HepG2 (cell line): ENCODE measurements around the gene ARHGAP10. TPM values are rescaled to one million over a fixed set of nuclear protein-coding genes. Genes with fewer than 3 reads are reported as not detected.

Experiments used
- ATAC-seq: fragments of 200-7000 bp; cut with Tn5 transposase; 3 replicates; pipeline ENCODE4 v1.9.1; 2020; ENCODE audit warnings: mild to moderate bottlenecking, moderate library complexity
- BruUV-seq: library from RNA; stranded (reverse); fragments of 400-500 nt; replicated peaks from 2 replicates; lab custom pipeline; 2021; lab: Mats Ljungman, UMichigan
- CTCF ChIA-PET: fragments of 300-600 bp; formaldehyde crosslinking; extraction: SDS; loops from one replicate; lab custom pipeline; 2021; ENCODE audit warnings: low total read pairs, inconsistent platforms, low intra/inter-chr PET ratio; lab: Yijun Ruan, JAX
- POLR2A ChIA-PET: fragments of 350-600 bp; sonication (Branson Sonifier 250); formaldehyde crosslinking; loops from one replicate; lab custom pipeline; 2020; ENCODE audit warnings: antibody characterized with exemption, inconsistent platforms; lab: Yijun Ruan, JAX
- DNase-seq: peaks from one replicate; pipeline ENCODE4 v3.0.0-alpha.2; 2015; ENCODE audit warnings: low spot score
- FAIRE-seq: peaks from 3 replicates; lab custom pipeline; 2011; peaks lifted over from hg19 to GRCh38; lab: Jason Lieb, UNC
- H2AFZ ChIP-seq: one replicate; pipeline ENCODE4 v1.6.1; 2011; ENCODE audit warnings: low read length, inconsistent platforms
- H3K27ac ChIP-seq: fragments of 300-600 bp; 3 replicates; pipeline ENCODE4 v1.8.0; 2011; ENCODE audit warnings: mixed run types, mild to moderate bottlenecking, mixed read lengths, low read length, inconsistent platforms; ENCODE audit not compliant: insufficient read depth; ENCODE audit errors: extremely low read length
- H3K27me3 ChIP-seq, 2 experiments: fragments of 200-600 bp in 1 of 2; 2 replicates in 1 of 2; 3 replicates in 1 of 2; pipeline versions ENCODE4 v1.6.0 to v1.8.0; 2011; ENCODE audit warnings: low read length in 2 of 2, mild to moderate bottlenecking in 2 of 2, moderate library complexity in 2 of 2, inconsistent platforms in 1 of 2; ENCODE audit not compliant: insufficient read depth in 2 of 2, control insufficient read depth in 1 of 2
- H3K36me3 ChIP-seq, 2 experiments: fragments of 200-600 bp in 1 of 2; replicated peaks in 1 of 2; 2 replicates in 1 of 2; 3 replicates in 1 of 2; pipeline versions ENCODE4 v1.5.1 to v1.8.0; 2011; ENCODE audit warnings: low read length in 2 of 2, inconsistent platforms in 1 of 2; ENCODE audit not compliant: insufficient read depth in 2 of 2, control insufficient read depth in 1 of 2
- H3K4me1 ChIP-seq: 2 replicates; pipeline ENCODE4 v1.5.1; 2012; ENCODE audit warnings: low read length, inconsistent platforms; ENCODE audit not compliant: insufficient read depth
- H3K4me2 ChIP-seq: 2 replicates; pipeline ENCODE4 v1.6.0; 2011; ENCODE audit warnings: low read depth, low read length, inconsistent platforms
- H3K4me3 ChIP-seq, 3 experiments: fragments of 200-600 bp in 1 of 3; sonication (generic), shearing (Covaris generic) in 1 of 3; replicated peaks in 1 of 3; 2 replicates each; pipeline ENCODE4 v1.5.1; 2011 to 2016; ENCODE audit warnings: low read length in 3 of 3, inconsistent platforms in 2 of 3, low read depth in 2 of 3, mild to moderate bottlenecking in 2 of 3, control low read depth in 1 of 3, mixed read lengths in 1 of 3; ENCODE audit not compliant: insufficient read depth in 1 of 3
- H3K79me2 ChIP-seq: one replicate; pipeline ENCODE4 v1.6.1; 2011; ENCODE audit warnings: low read length, inconsistent platforms; ENCODE audit not compliant: insufficient read depth
- H3K9ac ChIP-seq: 2 replicates; pipeline ENCODE4 v1.6.0; 2011; ENCODE audit warnings: mild to moderate bottlenecking, low read depth, low read length, inconsistent platforms; ENCODE audit not compliant: insufficient read depth
- H3K9me3 ChIP-seq: 2 replicates; pipeline ENCODE4 v1.5.1; 2012; ENCODE audit warnings: mild to moderate bottlenecking, low read length
- H4K20me1 ChIP-seq: 2 replicates; pipeline ENCODE4 v1.6.0; 2011; ENCODE audit warnings: inconsistent platforms, mild to moderate bottlenecking, low read length, moderate library complexity; ENCODE audit not compliant: insufficient read depth
- ATRX ChIP-seq: sonication (generic); formaldehyde crosslinking; IDR thresholded peaks from 2 replicates; pipeline ENCODE4 v1.4.0; 2020; ENCODE audit warnings: missing genetic modification reagents, borderline replicate concordance
- DMTF1 ChIP-seq: sonication (generic); formaldehyde crosslinking; IDR thresholded peaks from 2 replicates; pipeline ENCODE4 v1.4.0; 2020; ENCODE audit warnings: mild to moderate bottlenecking, missing genetic modification reagents
- IRF1 ChIP-seq: sonication (generic); formaldehyde crosslinking; IDR thresholded peaks from 2 replicates; pipeline ENCODE4 v1.4.0; 2020; ENCODE audit warnings: low read depth, mild to moderate bottlenecking, missing genetic modification reagents
- MIER2 ChIP-seq: IDR thresholded peaks from 2 replicates; pipeline ENCODE4 v1.6.1; 2016; ENCODE audit warnings: missing biosample characterization, missing genetic modification reagents
- WGBS: methylation state at CpG from one replicate; pipeline ENCODE4 v1.1.6; 2017; ENCODE audit warnings: low lambda C conversion rate; 5-methylcytosine and 5-hydroxymethylcytosine counted together
- in situ Hi-C: cut with HindIII; loops from 2 replicates; pipeline ENCODE4 v1.10.0; 2017; ENCODE audit warnings: low pct_unique_long_range_greater_than_20kb; ENCODE audit not compliant: extremely low pct_ligation_motif_present
- intact Hi-C: fragments of 100-400 bp; cut with micrococcal nuclease; formaldehyde crosslinking; loops from one replicate; pipeline ENCODE4 v1.10.0; 2022; ENCODE audit not compliant: unreplicated experiment
- polyA plus RNA-seq, 8 experiments: library from polyadenylated mRNA; depleted of rRNA in 3 of 8; stranded (reverse) in 7 of 8; unstranded in 1 of 8; fragments of >200 nt; fragmentation: Illumina TruSeq in 4 of 8; extraction: Trizol in 4 of 8; gene quantifications; 2 replicates each; pipeline versions ENCODE4 v1.2.1 to v1.2.3, GENCODE V29; 2011 to 2016; ENCODE audit warnings: low read depth in 4 of 8, missing spikeins in 1 of 8, mixed read lengths in 1 of 8; ENCODE audit not compliant: insufficient read depth in 1 of 8
- total RNA-seq, 5 experiments: library from RNA; depleted of rRNA; stranded (reverse); fragments of >200 nt; fragmentation: Illumina TruSeq; extraction: Trizol; gene quantifications; 2 replicates each; pipeline ENCODE4 v1.2.3, GENCODE V29; 2016; ENCODE audit warnings: low read depth in 1 of 5

The ARHGAP10 gene
- total and polyA plus RNA-seq, 2 of the 13 experiments (the other 11 are each of a cell fraction or from before 2014, with no cell fraction given): 0.45 to 1.6 TPM

- in situ Hi-C loops: no loop called here
- CTCF ChIA-PET: no interaction called here
- H3K4me3 ChIP-seq: no peak overlapping the region
- H4K20me1 ChIP-seq: no peaks in the 10 kb centered on the region
- no peaks in the 10 kb centered on the region for H3K79me2 ChIP-seq
- H3K27me3 ChIP-seq: no peaks in the 10 kb centered on the region
- 65% methylated on average over 13 of the region's 14 CpGs for whole genome bisulfite sequencing
- intact Hi-C loops: no loop called here
- no TSS peak for BruUV-seq
- FAIRE-seq: no peak
- TF ChIP-seq DMTF1 (CRISPR knock-in tag): no peak
- H3K4me2 ChIP-seq: no peak overlapping the region
- H3K9me3 ChIP-seq: no peaks in the 10 kb centered on the region
- no peaks in the 10 kb centered on the region for H3K4me1 ChIP-seq
- no peak overlapping the region for H3K9ac ChIP-seq
- no peak overlapping the region for H3K27ac ChIP-seq
- no peak overlapping the region for H2AFZ ChIP-seq
- no peak for DNase-seq
- POLR2A ChIA-PET: no interaction called here
- no peaks in the 10 kb centered on the region for H3K36me3 ChIP-seq
- ATAC-seq: no peak
Observed at GRCh38 chr4:148057984-148058859, 326.3 kb downstream of the ARHGAP10 start.

GRCh38 chr4:148059617-148060180 lies 327.8 kb downstream of the ARHGAP10 start:
- H3K4me1 ChIP-seq: no peaks in the 10 kb centered on the region

More at GRCh38 chr4:148059617-148060180, 327.8 kb downstream of the ARHGAP10 start:
- no TSS peak for BruUV-seq
- CTCF ChIA-PET: no interaction called here
- FAIRE-seq (no peak), DNase-seq (no peak), ATAC-seq (no peak)
- H3K36me3 ChIP-seq: no peaks in the 10 kb centered on the region
- no peak overlapping the region for H2AFZ ChIP-seq
- no peaks in the 10 kb centered on the region for H4K20me1 ChIP-seq
- H3K27ac ChIP-seq: no peak overlapping the region
- no peaks in the 10 kb centered on the region for H3K27me3 ChIP-seq
- H3K79me2 ChIP-seq: no peaks in the 10 kb centered on the region
- intact Hi-C loops (no loop called here), in situ Hi-C loops (no loop called here)
- no peak overlapping the region for H3K4me3 ChIP-seq
- TF ChIP-seq IRF1 (no peak), MIER2 (CRISPR knock-in tag) (no peak), ATRX (CRISPR knock-in tag) (no peak)
- no peak overlapping the region for H3K4me2 ChIP-seq
- WGBS: 82% methylated on average over 10 of the region's 10 CpGs
- no peaks in the 10 kb centered on the region for H3K9me3 ChIP-seq
- no peak overlapping the region for H3K9ac ChIP-seq
- POLR2A ChIA-PET: no interaction called here
